ENCODE results near the gene DDI1. TPM values are rescaled to one million over a fixed set of nuclear protein-coding genes. Genes with fewer than 3 reads are reported as not detected.

The DDI1 gene
- total and polyA plus RNA-seq, 2 donors from 2014 or later, result not detected

DNA sequence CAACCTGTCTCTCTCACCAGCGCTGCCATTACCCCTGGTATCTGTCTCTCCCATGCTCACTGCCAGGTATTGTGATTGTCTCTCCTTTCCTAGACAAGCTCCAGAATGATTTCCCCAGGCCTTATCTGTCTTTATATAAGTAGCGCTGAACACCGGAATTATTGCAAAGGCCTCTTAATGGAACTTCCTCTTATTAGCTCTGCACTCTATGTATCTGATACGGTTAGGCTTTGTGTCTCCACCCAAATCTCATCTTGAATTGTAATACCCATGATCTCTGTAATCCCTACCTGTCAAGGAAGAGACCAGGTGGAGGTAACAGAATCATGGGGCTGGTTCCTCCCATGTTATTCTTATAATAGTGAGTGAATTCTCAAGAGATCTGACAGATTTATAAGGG, 39.3 kb downstream of the DDI1 start:
- DNase-seq (no peak), FAIRE-seq (no peak)
- Histone ChIP-seq H3K27ac (ENCODE audit: low read depth in 2 of 2, low read length in 2 of 2) (no peak overlapping the region), H3K9me3 (ENCODE audit: control insufficient read depth in 2 of 3, insufficient read depth in 1 of 3, low read length in 3 of 3) (no peaks in the 10 kb centered on the region), H3K36me3 (ENCODE audit: control insufficient read depth in 2 of 3, insufficient read depth in 3 of 3, low read length in 3 of 3) (no peaks in the 10 kb centered on the region), H3K9ac (ENCODE audit: low read length in 3 of 3) (no peak overlapping the region), H3K27me3 (ENCODE audit: control insufficient read depth, insufficient read depth, low read length) (no peaks in the 10 kb centered on the region), H3K4me3 (ENCODE audit: low read length in 3 of 3) (no peak overlapping the region), H3K4me1 (ENCODE audit: control insufficient read depth in 2 of 3, insufficient read depth in 2 of 3, low read depth in 1 of 3, low read length in 3 of 3) (no peaks in the 10 kb centered on the region)
- intact Hi-C loops (cut with DNase I), result no loop called here
- TF ChIP-seq, protein P1, sequence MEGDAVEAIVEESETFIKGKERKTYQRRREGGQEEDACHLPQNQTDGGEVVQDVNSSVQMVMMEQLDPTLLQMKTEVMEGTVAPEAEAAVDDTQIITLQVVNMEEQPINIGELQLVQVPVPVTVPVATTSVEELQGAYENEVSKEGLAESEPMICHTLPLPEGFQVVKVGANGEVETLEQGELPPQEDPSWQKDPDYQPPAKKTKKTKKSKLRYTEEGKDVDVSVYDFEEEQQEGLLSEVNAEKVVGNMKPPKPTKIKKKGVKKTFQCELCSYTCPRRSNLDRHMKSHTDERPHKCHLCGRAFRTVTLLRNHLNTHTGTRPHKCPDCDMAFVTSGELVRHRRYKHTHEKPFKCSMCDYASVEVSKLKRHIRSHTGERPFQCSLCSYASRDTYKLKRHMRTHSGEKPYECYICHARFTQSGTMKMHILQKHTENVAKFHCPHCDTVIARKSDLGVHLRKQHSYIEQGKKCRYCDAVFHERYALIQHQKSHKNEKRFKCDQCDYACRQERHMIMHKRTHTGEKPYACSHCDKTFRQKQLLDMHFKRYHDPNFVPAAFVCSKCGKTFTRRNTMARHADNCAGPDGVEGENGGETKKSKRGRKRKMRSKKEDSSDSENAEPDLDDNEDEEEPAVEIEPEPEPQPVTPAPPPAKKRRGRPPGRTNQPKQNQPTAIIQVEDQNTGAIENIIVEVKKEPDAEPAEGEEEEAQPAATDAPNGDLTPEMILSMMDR (IDR thresholded peaks at IDR 0.05; ENCODE audit: borderline replicate concordance, extremely low read depth, insufficient read depth), result no peak

DNA sequence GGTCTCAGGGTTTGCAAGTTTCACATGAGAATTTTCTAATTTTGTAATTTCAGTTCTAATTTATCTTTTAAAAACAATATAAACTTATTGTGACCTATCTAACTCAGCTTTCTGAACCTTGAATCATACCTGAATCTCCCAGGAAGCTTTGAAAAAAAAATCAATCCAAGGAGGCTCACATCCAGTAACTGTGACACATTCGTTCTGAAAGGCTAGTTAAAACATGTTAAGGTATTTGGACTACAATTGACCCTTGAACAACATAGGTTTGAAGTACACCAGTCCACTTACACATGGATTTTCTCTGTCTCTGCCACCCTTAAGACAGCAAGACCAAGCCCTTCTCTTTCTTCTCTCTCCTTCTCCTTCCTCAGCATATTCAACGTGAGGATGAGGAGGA, 40.0 kb downstream of the DDI1 start:
- TF ChIP-seq, protein P1 (IDR thresholded peaks at IDR 0.05; ENCODE audit: borderline replicate concordance, extremely low read depth, insufficient read depth), result no peak
- intact Hi-C loops (cut with DNase I), result no loop called here
- no peaks in the 10 kb centered on the region for H3K36me3 ChIP-seq (ENCODE audit: control insufficient read depth in 2 of 3, insufficient read depth in 3 of 3, low read length in 3 of 3)
- no peaks in the 10 kb centered on the region for H3K4me1 ChIP-seq (ENCODE audit: control insufficient read depth in 2 of 3, insufficient read depth in 2 of 3, low read depth in 1 of 3, low read length in 3 of 3)
- FAIRE-seq, result no peak
- no peak overlapping the region for H3K27ac ChIP-seq (ENCODE audit: low read depth in 2 of 2, low read length in 2 of 2)
- no peak for DNase-seq
- H3K4me3 ChIP-seq (ENCODE audit: low read length in 3 of 3), result no peak overlapping the region
- no peaks in the 10 kb centered on the region for H3K9me3 ChIP-seq (ENCODE audit: control insufficient read depth in 2 of 3, insufficient read depth in 1 of 3, low read length in 3 of 3)
- H3K9ac ChIP-seq (ENCODE audit: low read length in 3 of 3), result no peak overlapping the region
- H3K27me3 ChIP-seq (ENCODE audit: control insufficient read depth, insufficient read depth, low read length), result no peaks in the 10 kb centered on the region

DNA sequence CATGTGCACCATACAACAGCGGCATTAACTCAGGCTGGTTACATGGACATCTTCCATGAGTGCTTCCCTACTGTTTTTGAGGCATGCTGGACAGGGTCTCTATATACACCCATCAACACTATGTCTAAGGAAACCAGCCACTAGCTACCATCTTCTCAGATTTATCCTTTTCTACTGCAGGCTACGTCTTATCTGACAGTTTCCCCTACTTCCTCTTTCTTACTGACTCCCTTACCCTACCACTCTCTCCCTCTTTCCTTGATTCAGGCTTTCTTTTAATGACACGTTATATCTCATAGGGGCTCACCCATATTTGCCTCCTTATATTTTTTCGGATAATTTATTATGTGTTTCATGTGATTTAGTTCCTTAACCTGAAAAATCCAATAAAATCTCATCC, 41.8 kb downstream of the DDI1 start:
- no peaks in the 10 kb centered on the region for H3K27me3 ChIP-seq (ENCODE audit: control insufficient read depth, insufficient read depth, low read length)
- intact Hi-C loops (cut with DNase I), result no loop called here
- FAIRE-seq, result no peak

More for the DNA sequence above, 41.8 kb downstream of the DDI1 start:
- Histone ChIP-seq H3K36me3 (ENCODE audit: control insufficient read depth in 2 of 3, insufficient read depth in 3 of 3, low read length in 3 of 3) (no peaks in the 10 kb centered on the region), H3K27ac (ENCODE audit: low read depth in 2 of 2, low read length in 2 of 2) (no peak overlapping the region), H3K9me3 (ENCODE audit: control insufficient read depth in 2 of 3, insufficient read depth in 1 of 3, low read length in 3 of 3) (no peaks in the 10 kb centered on the region), H3K4me3 (ENCODE audit: low read length in 3 of 3) (no peak overlapping the region), H3K9ac (ENCODE audit: low read length in 3 of 3) (no peak overlapping the region), H3K4me1 (ENCODE audit: control insufficient read depth in 2 of 3, insufficient read depth in 2 of 3, low read depth in 1 of 3, low read length in 3 of 3) (no peaks in the 10 kb centered on the region)
- TF ChIP-seq, protein P1 (IDR thresholded peaks at IDR 0.05; ENCODE audit: borderline replicate concordance, extremely low read depth, insufficient read depth), result no peak
- DNase-seq, result no peak

Data from kidney (tissue), 14 donors.